WTC11 (cell line): ENCODE measurements around the gene ARL5A. TPM values are rescaled to one million over a fixed set of nuclear protein-coding genes. Genes with fewer than 3 reads are reported as not detected.

Source experiments
- ATAC-seq: fragments of 200-7000 bp; cut with Tn5 transposase; 2 replicates; pipeline ENCODE4 v1.10.0; 2021; ENCODE audit warnings: mild to moderate bottlenecking, moderate library complexity
- CTCF ChIA-PET: fragments of 300-600 bp; sonication (Branson Sonifier 250); formaldehyde crosslinking; loops from one replicate; lab custom pipeline; 2021; ENCODE audit warnings: antibody characterized with exemption; lab: Charles Lee
- POLR2A ChIA-PET: fragments of 350-600 bp; sonication (Branson Sonifier 250); formaldehyde crosslinking; loops from one replicate; lab custom pipeline; 2021; ENCODE audit warnings: antibody characterized with exemption; lab: Charles Lee
- DNase-seq: peaks from one replicate; pipeline ENCODE4 v3.0.0; 2021; ENCODE audit warnings: low spot score
- H3K27ac Mint-ChIP-seq: 2 replicates; pipeline ENCODE4 v1.8.0; 2021; ENCODE audit warnings: mixed read lengths
- H3K27me3 Mint-ChIP-seq: 2 replicates; pipeline ENCODE4 v1.8.0; 2021; ENCODE audit warnings: low read depth, mild to moderate bottlenecking, moderate library complexity, mixed read lengths
- H3K36me3 Mint-ChIP-seq: 2 replicates; pipeline ENCODE4 v1.8.0; 2021; ENCODE audit warnings: mixed read lengths
- H3K4me1 Mint-ChIP-seq: 2 replicates; pipeline ENCODE4 v1.8.0; 2022; ENCODE audit warnings: mixed read lengths
- H3K4me3 Mint-ChIP-seq: 2 replicates; pipeline ENCODE4 v1.8.0; 2021; ENCODE audit warnings: mild to moderate bottlenecking, moderate library complexity, mixed read lengths
- H3K9me3 Mint-ChIP-seq: 2 replicates; pipeline ENCODE4 v1.8.0; 2021; ENCODE audit warnings: mixed read lengths
- CDX4 ChIP-seq: fragments of 250-450 bp; sonication (Bioruptor Pico); IDR thresholded peaks from 2 replicates; pipeline ENCODE4 v1.9.0; 2021; ENCODE audit warnings: moderate library complexity, mild to moderate bottlenecking, inconsistent platforms, borderline replicate concordance
- ELF4 ChIP-seq: sonication (generic); formaldehyde crosslinking; IDR thresholded peaks from 2 replicates; pipeline ENCODE4 v1.8.1; 2022; ENCODE audit warnings: low read depth, mild to moderate bottlenecking, moderate library complexity, missing genetic modification reagents
- EMX1 ChIP-seq: fragments of 250-450 bp; sonication (Bioruptor Pico); IDR thresholded peaks from 2 replicates; pipeline ENCODE4 v1.8.0; 2021; ENCODE audit warnings: mild to moderate bottlenecking
- FOXP4 ChIP-seq: sonication (generic); formaldehyde crosslinking; IDR thresholded peaks from 2 replicates; pipeline ENCODE4 v1.8.0; 2022; ENCODE audit warnings: mild to moderate bottlenecking, missing genetic modification reagents
- HMGA2 ChIP-seq: fragments of 250-450 bp; sonication (Bioruptor Pico); IDR thresholded peaks from 2 replicates; pipeline ENCODE4 v1.4.0; 2021; ENCODE audit warnings: mild to moderate bottlenecking, moderate library complexity
- IRF2 ChIP-seq: sonication (generic); formaldehyde crosslinking; IDR thresholded peaks from 2 replicates; pipeline ENCODE4 v1.8.0; 2022; ENCODE audit warnings: low read depth, missing genetic modification reagents, borderline replicate concordance
- KAT7 ChIP-seq: sonication (generic); formaldehyde crosslinking; IDR thresholded peaks from 2 replicates; pipeline ENCODE4 v1.8.1; 2023; ENCODE audit warnings: missing genetic modification reagents, mild to moderate bottlenecking, borderline replicate concordance
- MAX ChIP-seq: sonication (generic); formaldehyde crosslinking; IDR thresholded peaks from 2 replicates; pipeline ENCODE4 v1.8.0; 2022; ENCODE audit warnings: mild to moderate bottlenecking, missing genetic modification reagents
- NFATC4 ChIP-seq: fragments of 250-450 bp; sonication (Bioruptor Pico); IDR thresholded peaks from 2 replicates; pipeline ENCODE4 v1.9.0; 2021; ENCODE audit warnings: mild to moderate bottlenecking
- PREB ChIP-seq: sonication (generic); formaldehyde crosslinking; IDR thresholded peaks from 2 replicates; pipeline ENCODE4 v1.8.1; 2022; ENCODE audit warnings: mild to moderate bottlenecking, missing genetic modification reagents, moderate library complexity, borderline replicate concordance
- SMAD4 ChIP-seq: sonication (generic); formaldehyde crosslinking; IDR thresholded peaks from 2 replicates; pipeline ENCODE4 v1.8.0; 2022; ENCODE audit warnings: mild to moderate bottlenecking, missing genetic modification reagents
- TEAD4 ChIP-seq: sonication (generic); formaldehyde crosslinking; IDR thresholded peaks from 2 replicates; pipeline ENCODE4 v1.8.0; 2022; ENCODE audit warnings: mild to moderate bottlenecking, missing genetic modification reagents
- ZMAT4 ChIP-seq: fragments of 250-450 bp; sonication (Bioruptor Pico); IDR thresholded peaks from 2 replicates; pipeline ENCODE4 v1.9.0; 2021; ENCODE audit warnings: mild to moderate bottlenecking
- ZNF232 ChIP-seq: sonication (generic); formaldehyde crosslinking; IDR thresholded peaks from 2 replicates; pipeline ENCODE4 v1.8.0; 2022; ENCODE audit warnings: mild to moderate bottlenecking, missing genetic modification reagents
- ZNF263 ChIP-seq: sonication (generic); formaldehyde crosslinking; IDR thresholded peaks from 2 replicates; pipeline ENCODE4 v1.8.1; 2022; ENCODE audit warnings: low read depth, mild to moderate bottlenecking, moderate library complexity, missing genetic modification reagents
- ZNF317 ChIP-seq: sonication (generic); formaldehyde crosslinking; IDR thresholded peaks from 2 replicates; pipeline ENCODE4 v1.8.1; 2023; ENCODE audit warnings: low read depth, mild to moderate bottlenecking, moderate library complexity, missing genetic modification reagents, borderline replicate concordance
- ZNF396 ChIP-seq: fragments of 250-450 bp; sonication (Bioruptor Pico); IDR thresholded peaks from 2 replicates; pipeline ENCODE4 v1.8.0; 2021; ENCODE audit warnings: mild to moderate bottlenecking, moderate library complexity, borderline replicate concordance
- ZNF425 ChIP-seq: fragments of 250-450 bp; sonication (Bioruptor Pico); conservative IDR thresholded peaks from 2 replicates; pipeline ENCODE4 v1.9.0; 2021; ENCODE audit warnings: mild to moderate bottlenecking
- total RNA-seq: library from RNA; stranded (reverse); gene quantifications from 3 replicates; pipeline ENCODE4 v1.2.3, GENCODE V29; 2021
- TF ChIP-seq, protein P1 (sequence below): sonication (generic); formaldehyde crosslinking; IDR thresholded peaks from 2 replicates; pipeline ENCODE4 v1.8.0; 2023; ENCODE audit warnings: mild to moderate bottlenecking, missing genetic modification reagents
- TF ChIP-seq, protein P2 (sequence below): fragments of 250-450 bp; sonication (Bioruptor Pico); IDR thresholded peaks from 2 replicates; pipeline ENCODE4 v1.9.0; 2021; ENCODE audit warnings: mild to moderate bottlenecking, borderline replicate concordance
- TF ChIP-seq, protein P3 (sequence below): sonication (generic); formaldehyde crosslinking; IDR thresholded peaks from 2 replicates; pipeline ENCODE4 v1.8.0; 2022; ENCODE audit warnings: mild to moderate bottlenecking, missing genetic modification reagents

The ARL5A gene
- total RNA-seq, 1 experiment from 2014 or later = 82.7 TPM

DNA sequence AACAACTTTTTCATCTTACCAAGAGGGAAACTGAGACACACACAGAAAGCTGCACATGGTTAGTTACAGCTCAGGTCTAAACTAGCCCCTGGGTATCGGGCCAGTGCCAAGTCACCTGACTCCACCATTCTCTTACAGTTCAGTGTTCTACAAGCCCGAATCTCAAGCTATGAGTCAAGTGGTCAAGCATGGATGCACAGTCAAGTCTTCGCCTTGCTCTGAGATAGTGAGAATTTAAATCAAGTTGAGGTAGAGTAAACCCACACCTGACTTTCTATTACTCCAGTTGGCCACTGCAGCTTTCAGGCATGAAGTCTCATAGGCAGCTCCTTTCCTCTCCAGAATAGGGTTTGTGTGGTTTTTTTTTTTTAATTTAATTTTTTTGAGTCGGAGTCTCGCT, 34.5 kb upstream of the ARL5A start:
- Mint-ChIP-seq H3K36me3 (no peaks in the 10 kb centered on the region), H3K4me3 (no peak overlapping the region), H3K9me3 (no peaks in the 10 kb centered on the region), H3K27ac (no peak overlapping the region), H3K4me1 (peaks cover 5% of the 10 kb centered on the region; the same call in 1 of the 2 replicates), H3K27me3 (no peaks in the 10 kb centered on the region)
- DNase-seq (no peak), ATAC-seq (no peak)
- POLR2A ChIA-PET = no interaction called here
- TF ChIP-seq FOXP4 (no peak), MAX (no peak), CDX4 (CRISPR knock-in tag) (no peak), KAT7 (CRISPR knock-in tag) (no peak), SMAD4 (no peak), ZNF317 (no peak), ZNF232 (CRISPR knock-in tag) (no peak), ZNF263 (CRISPR knock-in tag) (no peak), ZMAT4 (CRISPR knock-in tag) (no peak)
- TF ChIP-seq, protein P1, sequence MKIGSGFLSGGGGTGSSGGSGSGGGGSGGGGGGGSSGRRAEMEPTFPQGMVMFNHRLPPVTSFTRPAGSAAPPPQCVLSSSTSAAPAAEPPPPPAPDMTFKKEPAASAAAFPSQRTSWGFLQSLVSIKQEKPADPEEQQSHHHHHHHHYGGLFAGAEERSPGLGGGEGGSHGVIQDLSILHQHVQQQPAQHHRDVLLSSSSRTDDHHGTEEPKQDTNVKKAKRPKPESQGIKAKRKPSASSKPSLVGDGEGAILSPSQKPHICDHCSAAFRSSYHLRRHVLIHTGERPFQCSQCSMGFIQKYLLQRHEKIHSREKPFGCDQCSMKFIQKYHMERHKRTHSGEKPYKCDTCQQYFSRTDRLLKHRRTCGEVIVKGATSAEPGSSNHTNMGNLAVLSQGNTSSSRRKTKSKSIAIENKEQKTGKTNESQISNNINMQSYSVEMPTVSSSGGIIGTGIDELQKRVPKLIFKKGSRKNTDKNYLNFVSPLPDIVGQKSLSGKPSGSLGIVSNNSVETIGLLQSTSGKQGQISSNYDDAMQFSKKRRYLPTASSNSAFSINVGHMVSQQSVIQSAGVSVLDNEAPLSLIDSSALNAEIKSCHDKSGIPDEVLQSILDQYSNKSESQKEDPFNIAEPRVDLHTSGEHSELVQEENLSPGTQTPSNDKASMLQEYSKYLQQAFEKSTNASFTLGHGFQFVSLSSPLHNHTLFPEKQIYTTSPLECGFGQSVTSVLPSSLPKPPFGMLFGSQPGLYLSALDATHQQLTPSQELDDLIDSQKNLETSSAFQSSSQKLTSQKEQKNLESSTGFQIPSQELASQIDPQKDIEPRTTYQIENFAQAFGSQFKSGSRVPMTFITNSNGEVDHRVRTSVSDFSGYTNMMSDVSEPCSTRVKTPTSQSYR = no peak
- TF ChIP-seq, protein P2, sequence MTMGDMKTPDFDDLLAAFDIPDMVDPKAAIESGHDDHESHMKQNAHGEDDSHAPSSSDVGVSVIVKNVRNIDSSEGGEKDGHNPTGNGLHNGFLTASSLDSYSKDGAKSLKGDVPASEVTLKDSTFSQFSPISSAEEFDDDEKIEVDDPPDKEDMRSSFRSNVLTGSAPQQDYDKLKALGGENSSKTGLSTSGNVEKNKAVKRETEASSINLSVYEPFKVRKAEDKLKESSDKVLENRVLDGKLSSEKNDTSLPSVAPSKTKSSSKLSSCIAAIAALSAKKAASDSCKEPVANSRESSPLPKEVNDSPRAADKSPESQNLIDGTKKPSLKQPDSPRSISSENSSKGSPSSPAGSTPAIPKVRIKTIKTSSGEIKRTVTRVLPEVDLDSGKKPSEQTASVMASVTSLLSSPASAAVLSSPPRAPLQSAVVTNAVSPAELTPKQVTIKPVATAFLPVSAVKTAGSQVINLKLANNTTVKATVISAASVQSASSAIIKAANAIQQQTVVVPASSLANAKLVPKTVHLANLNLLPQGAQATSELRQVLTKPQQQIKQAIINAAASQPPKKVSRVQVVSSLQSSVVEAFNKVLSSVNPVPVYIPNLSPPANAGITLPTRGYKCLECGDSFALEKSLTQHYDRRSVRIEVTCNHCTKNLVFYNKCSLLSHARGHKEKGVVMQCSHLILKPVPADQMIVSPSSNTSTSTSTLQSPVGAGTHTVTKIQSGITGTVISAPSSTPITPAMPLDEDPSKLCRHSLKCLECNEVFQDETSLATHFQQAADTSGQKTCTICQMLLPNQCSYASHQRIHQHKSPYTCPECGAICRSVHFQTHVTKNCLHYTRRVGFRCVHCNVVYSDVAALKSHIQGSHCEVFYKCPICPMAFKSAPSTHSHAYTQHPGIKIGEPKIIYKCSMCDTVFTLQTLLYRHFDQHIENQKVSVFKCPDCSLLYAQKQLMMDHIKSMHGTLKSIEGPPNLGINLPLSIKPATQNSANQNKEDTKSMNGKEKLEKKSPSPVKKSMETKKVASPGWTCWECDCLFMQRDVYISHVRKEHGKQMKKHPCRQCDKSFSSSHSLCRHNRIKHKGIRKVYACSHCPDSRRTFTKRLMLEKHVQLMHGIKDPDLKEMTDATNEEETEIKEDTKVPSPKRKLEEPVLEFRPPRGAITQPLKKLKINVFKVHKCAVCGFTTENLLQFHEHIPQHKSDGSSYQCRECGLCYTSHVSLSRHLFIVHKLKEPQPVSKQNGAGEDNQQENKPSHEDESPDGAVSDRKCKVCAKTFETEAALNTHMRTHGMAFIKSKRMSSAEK (CRISPR knock-in tag) = no peak
- CTCF ChIA-PET = no interaction called here

DNA sequence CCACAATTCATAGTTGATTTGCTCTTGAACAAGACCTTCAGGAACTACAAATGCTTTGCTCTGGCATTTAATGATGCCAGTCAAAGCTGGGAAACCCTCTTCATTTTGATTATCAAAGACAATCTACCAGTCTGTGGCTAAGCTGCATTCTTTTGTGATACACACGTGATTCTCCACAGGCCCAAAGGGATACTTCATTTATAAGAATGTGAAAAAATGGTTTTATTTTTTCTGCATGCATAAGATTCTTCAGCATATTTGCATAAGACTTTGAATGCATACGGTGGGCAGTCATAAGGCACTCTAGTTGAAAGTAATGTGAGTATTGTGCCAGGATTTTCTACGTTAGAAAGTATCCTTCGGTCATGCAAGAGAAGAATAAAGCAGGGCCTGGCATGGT, 33.0 kb upstream of the ARL5A start:
- ChIA-PET POLR2A (no interaction called here), CTCF (no interaction called here)
- ATAC-seq (no peak), DNase-seq (no peak)
- Mint-ChIP-seq H3K9me3 (no peaks in the 10 kb centered on the region), H3K27me3 (no peaks in the 10 kb centered on the region), H3K4me3 (no peak overlapping the region), H3K4me1 (peaks cover 2% of the 10 kb centered on the region; the same call in 1 of the 2 replicates), H3K27ac (no peak overlapping the region), H3K36me3 (no peaks in the 10 kb centered on the region)
- TF ChIP-seq IRF2 (CRISPR knock-in tag) (no peak), PREB (no peak), EMX1 (no peak), ELF4 (no peak), TEAD4 (CRISPR knock-in tag) (no peak), HMGA2 (no peak), ZNF425 (CRISPR knock-in tag) (no peak), SMAD4 (no peak), NFATC4 (CRISPR knock-in tag) (no peak), ZNF396 (CRISPR knock-in tag) (no peak)
- TF ChIP-seq, protein P3, sequence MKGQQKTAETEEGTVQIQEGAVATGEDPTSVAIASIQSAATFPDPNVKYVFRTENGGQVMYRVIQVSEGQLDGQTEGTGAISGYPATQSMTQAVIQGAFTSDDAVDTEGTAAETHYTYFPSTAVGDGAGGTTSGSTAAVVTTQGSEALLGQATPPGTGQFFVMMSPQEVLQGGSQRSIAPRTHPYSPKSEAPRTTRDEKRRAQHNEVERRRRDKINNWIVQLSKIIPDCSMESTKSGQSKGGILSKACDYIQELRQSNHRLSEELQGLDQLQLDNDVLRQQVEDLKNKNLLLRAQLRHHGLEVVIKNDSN (CRISPR knock-in tag) = no peak
